Hepatocyte (in vitro differentiated cells): ENCODE data around the gene CC2D2B.

Experiments
- CTCF ChIP-seq: fragments of 200-600 bp; sonication (generic); IDR thresholded peaks from 2 replicates; pipeline ENCODE4 v1.5.1; 2016; ENCODE audit warnings: antibody characterized with exemption, mild to moderate bottlenecking; ENCODE audit not compliant: poor library complexity
- EZH2 ChIP-seq: fragments of 200-600 bp; sonication (generic); IDR thresholded peaks from 2 replicates; pipeline ENCODE4 v1.6.1; 2016; ENCODE audit warnings: antibody characterized with exemption, mild to moderate bottlenecking, borderline replicate concordance

- TF ChIP-seq CTCF (no peak), EZH2 (no peak)
These were observed 115.0 kb downstream of the CC2D2B start for GRCh38 chr10:96022739-96023138.
